ENCODE measurements around the gene PSMD10.

PSMD10 gene

GRCh38 chrX:108081110-108081509 lies 10.2 kb downstream of the PSMD10 start:
- no peak overlapping the region for H3K4me3 ChIP-seq (ENCODE audit: low read length)

DNA sequence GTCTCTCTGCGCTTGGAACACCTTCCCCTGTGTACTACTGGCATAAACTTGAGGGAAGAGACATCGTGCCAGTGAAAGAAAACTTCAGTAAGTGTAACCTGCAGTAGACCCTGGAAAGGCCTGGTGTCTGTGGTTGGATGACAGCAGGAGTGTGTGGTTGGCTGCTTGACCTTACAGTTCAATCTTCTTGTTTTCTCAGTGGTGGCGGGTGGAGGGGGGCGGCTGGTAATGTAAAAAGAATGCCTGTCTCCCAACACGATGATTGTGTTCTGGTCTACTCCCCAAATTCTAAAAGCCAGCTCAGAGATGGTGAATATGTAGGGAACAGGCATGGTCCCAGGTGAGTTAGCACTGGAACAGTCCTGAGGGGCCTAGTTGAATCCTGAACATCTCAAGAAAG lies 18.6 kb downstream of the PSMD10 start:
- Histone ChIP-seq H3K4me2 (ENCODE audit: low read length) (no peak overlapping the region), H3K4me1 (ENCODE audit: control insufficient read depth, low read length) (no peaks in the 10 kb centered on the region), H3K27ac (ENCODE audit: low read depth, low read length) (no peak overlapping the region), H3F3A (ENCODE audit: control insufficient read depth, insufficient read depth) (no peaks in the 10 kb centered on the region), H3K9me2 (replicated peaks; ENCODE audit: control insufficient read depth, low read length) (no peaks in the 10 kb centered on the region), H3K36me3 (ENCODE audit: control insufficient read depth, low read length) (no peaks in the 10 kb centered on the region), H4K20me1 (ENCODE audit: control insufficient read depth, insufficient read depth, low read depth, low read length) (no peaks in the 10 kb centered on the region), H3K79me2 (ENCODE audit: control insufficient read depth, low read length) (no peaks in the 10 kb centered on the region), H3K4me3 (ENCODE audit: low read length) (no peak overlapping the region), H3K9me3 (ENCODE audit: control insufficient read depth, insufficient read depth, low read length) (no peaks in the 10 kb centered on the region), H3K27me3 (ENCODE audit: control insufficient read depth, low read length) (no peaks in the 10 kb centered on the region)
- TF ChIP-seq CTCF (IDR thresholded peaks at IDR 0.05; ENCODE audit: low read depth, low read length, poor library complexity, severe bottlenecking) (no peak), EZH2phosphoT487 (IDR thresholded peaks at IDR 0.05; ENCODE audit: borderline replicate concordance, low read length) (no peak)

More at GRCh38 chrX:108081110-108081509, 10.2 kb downstream of the PSMD10 start:
- H3K4me1 ChIP-seq (ENCODE audit: control insufficient read depth, low read length) = no peaks in the 10 kb centered on the region
- no peaks in the 10 kb centered on the region for H4K20me1 ChIP-seq (ENCODE audit: control insufficient read depth, insufficient read depth, low read depth, low read length)
- H3K4me2 ChIP-seq (ENCODE audit: low read length) = no peak overlapping the region
- H3F3A ChIP-seq (ENCODE audit: control insufficient read depth, insufficient read depth) = no peaks in the 10 kb centered on the region
- H3K79me2 ChIP-seq (ENCODE audit: control insufficient read depth, low read length) = no peaks in the 10 kb centered on the region
- H3K9me3 ChIP-seq (ENCODE audit: control insufficient read depth, insufficient read depth, low read length) = no peaks in the 10 kb centered on the region
- no peaks in the 10 kb centered on the region for H3K9me2 ChIP-seq (replicated peaks; ENCODE audit: control insufficient read depth, low read length)
- H3K27me3 ChIP-seq (ENCODE audit: control insufficient read depth, low read length) = no peaks in the 10 kb centered on the region
- H3K36me3 ChIP-seq (ENCODE audit: control insufficient read depth, low read length) = peaks cover 3% of the 10 kb centered on the region; the same call in 1 of the 2 replicates
- TF ChIP-seq CTCF (IDR thresholded peaks at IDR 0.05; ENCODE audit: low read depth, low read length, poor library complexity, severe bottlenecking) = no peak
- no peak for TF ChIP-seq EZH2phosphoT487 (IDR thresholded peaks at IDR 0.05; ENCODE audit: borderline replicate concordance, low read length)
- no peak overlapping the region for H3K27ac ChIP-seq (ENCODE audit: low read depth, low read length)

GRCh38 chrX:108071578-108071977 lies 19.8 kb downstream of the PSMD10 start:
- TF ChIP-seq CTCF (IDR thresholded peaks at IDR 0.05; ENCODE audit: low read depth, low read length, poor library complexity, severe bottlenecking) = no peak
- TF ChIP-seq EZH2phosphoT487 (IDR thresholded peaks at IDR 0.05; ENCODE audit: borderline replicate concordance, low read length) = no peak

More at GRCh38 chrX:108071578-108071977, 19.8 kb downstream of the PSMD10 start:
- Histone ChIP-seq H3K4me2 (ENCODE audit: low read length) (no peak overlapping the region), H3K36me3 (ENCODE audit: control insufficient read depth, low read length) (no peaks in the 10 kb centered on the region), H3K9me3 (ENCODE audit: control insufficient read depth, insufficient read depth, low read length) (no peaks in the 10 kb centered on the region), H3K79me2 (ENCODE audit: control insufficient read depth, low read length) (no peaks in the 10 kb centered on the region), H4K20me1 (ENCODE audit: control insufficient read depth, insufficient read depth, low read depth, low read length) (no peaks in the 10 kb centered on the region), H3F3A (ENCODE audit: control insufficient read depth, insufficient read depth) (no peaks in the 10 kb centered on the region), H3K4me1 (ENCODE audit: control insufficient read depth, low read length) (no peaks in the 10 kb centered on the region), H3K27me3 (ENCODE audit: control insufficient read depth, low read length) (no peaks in the 10 kb centered on the region), H3K4me3 (ENCODE audit: low read length) (no peak overlapping the region), H3K9me2 (replicated peaks; ENCODE audit: control insufficient read depth, low read length) (no peaks in the 10 kb centered on the region), H3K27ac (ENCODE audit: low read depth, low read length) (no peak overlapping the region)

Data from DOHH2 (cell line).